ENCODE results near the gene LIMA1. TPM values are rescaled to one million over a fixed set of nuclear protein-coding genes. Genes with fewer than 3 reads are reported as not detected.
"Not testable (repeated sequence)": the region's sequence is repeated elsewhere in the genome, so short reads cannot be mapped to it uniquely, and the experiment has no call there.

The LIMA1 gene
- 25.5 and 27.2 TPM in 2 replicates for total RNA-seq
- long read RNA-seq, transcript LIMA1-215 (8 exons, 3,254 nt) = major isoform, 54 of 86 reads
- long read RNA-seq, transcript LIMA1-201 (11 exons, 3,706 nt) = minor isoform, 7 of 86 reads
- long read RNA-seq, transcript LIMA1-214 (8 exons, 3,612 nt) = minor isoform, 9 of 86 reads
- long read RNA-seq, partial matches to known transcripts = 7 of 86 reads
- long read RNA-seq, other reads (novel, unspliced or antisense) = 6 of 86 reads

- Mint-ChIP-seq H3K27me3 (ENCODE audit: low read depth) (peaks cover 19% of the 10 kb centered on the region), H3K4me3 (peak within 1 kb of the TSS; percentile 86), H3K9me3 (no peaks in the 10 kb centered on the region), H3K4me1 (peaks cover 14% of the 10 kb centered on the region), H3K36me3 (ENCODE audit: low read depth) (no peaks in the 10 kb centered on the region), H3K27ac (ENCODE audit: unreplicated experiment) (peak within 1 kb of the TSS; percentile 29)
- DNase-seq (ENCODE audit: low read depth, low spot score) = peak; percentile 73
- TF ChIP-seq, protein P1, sequence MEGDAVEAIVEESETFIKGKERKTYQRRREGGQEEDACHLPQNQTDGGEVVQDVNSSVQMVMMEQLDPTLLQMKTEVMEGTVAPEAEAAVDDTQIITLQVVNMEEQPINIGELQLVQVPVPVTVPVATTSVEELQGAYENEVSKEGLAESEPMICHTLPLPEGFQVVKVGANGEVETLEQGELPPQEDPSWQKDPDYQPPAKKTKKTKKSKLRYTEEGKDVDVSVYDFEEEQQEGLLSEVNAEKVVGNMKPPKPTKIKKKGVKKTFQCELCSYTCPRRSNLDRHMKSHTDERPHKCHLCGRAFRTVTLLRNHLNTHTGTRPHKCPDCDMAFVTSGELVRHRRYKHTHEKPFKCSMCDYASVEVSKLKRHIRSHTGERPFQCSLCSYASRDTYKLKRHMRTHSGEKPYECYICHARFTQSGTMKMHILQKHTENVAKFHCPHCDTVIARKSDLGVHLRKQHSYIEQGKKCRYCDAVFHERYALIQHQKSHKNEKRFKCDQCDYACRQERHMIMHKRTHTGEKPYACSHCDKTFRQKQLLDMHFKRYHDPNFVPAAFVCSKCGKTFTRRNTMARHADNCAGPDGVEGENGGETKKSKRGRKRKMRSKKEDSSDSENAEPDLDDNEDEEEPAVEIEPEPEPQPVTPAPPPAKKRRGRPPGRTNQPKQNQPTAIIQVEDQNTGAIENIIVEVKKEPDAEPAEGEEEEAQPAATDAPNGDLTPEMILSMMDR (conservative IDR thresholded peaks at IDR 0.05) = no peak
These were observed at the start of gene LIMA1 for GRCh38 chr12:50283229-50283923. Gene LIMA1, minus strand, starts transcription at chr12:50283520. Its CDS starts 34,769 bp downstream, at chr12:50248751.

DNA sequence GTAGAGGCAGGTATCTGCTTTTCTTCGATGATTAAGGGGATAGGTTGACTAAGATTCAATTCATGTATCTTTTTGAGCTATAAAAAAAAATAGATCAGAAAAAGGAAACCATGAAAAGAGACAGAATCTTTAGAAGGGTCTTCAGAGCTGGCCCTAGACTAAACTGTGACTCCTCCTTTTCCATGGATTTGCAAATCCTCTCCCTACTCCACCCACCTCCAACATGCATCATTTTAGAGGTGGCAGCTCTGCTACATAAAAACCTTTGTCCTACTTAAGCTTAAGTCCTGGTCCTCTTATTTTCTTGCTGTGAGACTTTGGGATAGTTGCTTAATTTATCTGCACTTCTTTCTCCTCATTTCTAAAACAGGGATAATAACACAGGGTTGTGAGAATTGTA is 48.4 kb upstream of the LIMA1 start:
- H3K9me3 Mint-ChIP-seq = no peaks in the 10 kb centered on the region

DNA sequence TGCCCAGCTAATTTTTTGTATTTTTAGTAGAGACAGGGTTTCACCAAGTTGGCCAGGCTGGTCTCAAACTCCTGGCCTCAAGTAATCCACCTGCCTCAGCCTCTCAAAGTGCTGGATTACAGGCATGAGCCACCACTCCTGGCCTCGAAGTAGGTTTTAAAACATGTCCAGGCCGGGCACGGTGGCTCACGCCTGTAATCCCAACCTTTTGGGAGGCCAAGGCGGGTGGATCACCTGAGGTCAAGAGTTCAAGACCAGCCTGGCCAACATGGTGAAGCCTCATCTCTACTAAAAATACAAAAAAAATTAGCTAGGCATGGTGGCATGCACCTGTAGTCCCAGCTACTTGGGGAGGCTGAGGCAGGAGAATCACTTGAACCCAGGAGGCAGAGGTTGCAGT is 45.3 kb upstream of the LIMA1 start:
- H3K36me3 Mint-ChIP-seq (ENCODE audit: low read depth); H3K27me3 Mint-ChIP-seq (ENCODE audit: low read depth); H3K9me3 Mint-ChIP-seq; H3K4me3 Mint-ChIP-seq; DNase-seq (ENCODE audit: low read depth, low spot score); H3K4me1 Mint-ChIP-seq; H3K27ac Mint-ChIP-seq (ENCODE audit: unreplicated experiment): not testable (repeated sequence)

More for the DNA sequence above, 48.4 kb upstream of the LIMA1 start:
- Mint-ChIP-seq H3K36me3 (ENCODE audit: low read depth) (no peaks in the 10 kb centered on the region), H3K4me3 (no peak overlapping the region), H3K27ac (ENCODE audit: unreplicated experiment) (no peak overlapping the region), H3K4me1 (no peaks in the 10 kb centered on the region), H3K27me3 (ENCODE audit: low read depth) (no peaks in the 10 kb centered on the region)
- TF ChIP-seq, protein P1 (conservative IDR thresholded peaks at IDR 0.05) = no peak
- DNase-seq (ENCODE audit: low read depth, low spot score) = no peak

- no peaks in the 10 kb centered on the region for H3K9me3 Mint-ChIP-seq
- no peaks in the 10 kb centered on the region for H3K4me1 Mint-ChIP-seq
- H3K27me3 Mint-ChIP-seq (ENCODE audit: low read depth) = no peaks in the 10 kb centered on the region
- DNase-seq (ENCODE audit: low read depth, low spot score) = no peak
- TF ChIP-seq, protein P1 (conservative IDR thresholded peaks at IDR 0.05) = no peak
- no peak overlapping the region for H3K27ac Mint-ChIP-seq (ENCODE audit: unreplicated experiment)
- H3K4me3 Mint-ChIP-seq = no peak overlapping the region
- H3K36me3 Mint-ChIP-seq (ENCODE audit: low read depth) = no peaks in the 10 kb centered on the region
These were observed 43.4 kb upstream of the LIMA1 start for GRCh38 chr12:50326590-50327284.

DNA sequence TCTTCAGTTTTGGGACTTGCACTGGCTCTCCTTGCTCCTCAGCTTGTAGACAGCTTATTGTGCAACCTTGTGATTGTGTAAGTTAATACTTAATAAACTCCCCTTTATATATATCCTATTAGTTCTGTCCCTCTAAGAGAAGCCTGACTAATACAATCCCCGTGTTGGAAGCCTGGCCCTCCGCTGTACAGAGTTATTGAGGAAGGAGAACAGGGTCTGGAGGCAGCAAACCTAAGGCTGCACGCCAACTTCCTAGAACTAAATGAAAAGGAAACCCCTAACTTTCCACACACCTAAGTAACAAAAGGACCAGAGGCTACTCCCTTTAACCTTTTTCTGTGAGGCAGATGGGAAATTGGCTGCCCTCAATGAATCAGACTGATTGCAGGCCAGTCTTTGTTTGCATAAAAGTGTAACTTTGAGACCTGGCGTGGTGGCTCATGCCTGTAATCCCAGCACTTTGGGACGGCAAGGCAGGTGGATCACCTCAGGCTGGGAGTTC is 42.6 kb upstream of the LIMA1 start:
- Mint-ChIP-seq H3K9me3 (no peaks in the 10 kb centered on the region), H3K4me1 (no peaks in the 10 kb centered on the region), H3K4me3 (no peak overlapping the region), H3K27ac (ENCODE audit: unreplicated experiment) (no peak overlapping the region), H3K36me3 (ENCODE audit: low read depth) (no peaks in the 10 kb centered on the region), H3K27me3 (ENCODE audit: low read depth) (no peaks in the 10 kb centered on the region)
- TF ChIP-seq, protein P1 (conservative IDR thresholded peaks at IDR 0.05) = no peak
- DNase-seq (ENCODE audit: low read depth, low spot score) = no peak

GRCh38 chr12:50324770-50325169 is 41.5 kb upstream of the LIMA1 start:
- not testable (repeated sequence) for H3K4me3 Mint-ChIP-seq

DNA sequence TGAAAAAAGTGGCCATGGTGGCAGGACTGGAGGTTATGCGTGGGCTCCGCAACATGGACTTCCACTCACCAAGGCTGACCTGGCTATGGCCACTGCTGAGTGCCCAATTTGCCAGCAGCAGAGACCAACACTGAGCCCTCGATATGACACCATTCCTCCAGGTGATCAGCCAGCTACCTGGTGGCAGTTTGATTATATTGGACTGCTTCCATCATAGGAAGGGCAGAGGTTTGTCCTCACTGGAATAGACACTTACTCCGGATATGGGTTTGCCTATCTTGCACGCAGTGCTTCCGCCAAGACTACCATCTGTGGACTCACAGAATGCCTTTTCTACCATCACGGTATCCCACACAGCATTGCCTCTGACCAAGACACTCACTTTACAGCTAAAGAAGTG is 40.8 kb upstream of the LIMA1 start:
- H3K27me3 Mint-ChIP-seq (ENCODE audit: low read depth); H3K4me1 Mint-ChIP-seq; DNase-seq (ENCODE audit: low read depth, low spot score); H3K9me3 Mint-ChIP-seq; H3K4me3 Mint-ChIP-seq; H3K27ac Mint-ChIP-seq (ENCODE audit: unreplicated experiment); H3K36me3 Mint-ChIP-seq (ENCODE audit: low read depth): not testable (repeated sequence)

More at GRCh38 chr12:50324770-50325169, 41.5 kb upstream of the LIMA1 start:
- DNase-seq (ENCODE audit: low read depth, low spot score); H3K9me3 Mint-ChIP-seq; H3K27ac Mint-ChIP-seq (ENCODE audit: unreplicated experiment); H3K4me1 Mint-ChIP-seq; H3K27me3 Mint-ChIP-seq (ENCODE audit: low read depth); H3K36me3 Mint-ChIP-seq (ENCODE audit: low read depth): not testable (repeated sequence)

All from neural crest cell (in vitro differentiated cells).